OCI-LY7 (cell line): ENCODE results near the gene YARS1. TPM values are rescaled to one million over a fixed set of nuclear protein-coding genes. Genes with fewer than 3 reads are reported as not detected.

Experiments used
- BruUV-seq: library from RNA; stranded (reverse); fragments of 400-500 nt; replicated peaks from 2 replicates; lab custom pipeline; 2021; lab: Mats Ljungman, UMichigan
- CTCF ChIA-PET: fragments of 300-600 bp; sonication (Branson Sonifier 250); formaldehyde crosslinking; loops from one replicate; lab custom pipeline; 2022; ENCODE audit warnings: antibody characterized with exemption; ENCODE audit not compliant: unreplicated experiment; lab: Charles Lee
- POLR2A ChIA-PET: fragments of 300-600 bp; sonication (Branson Sonifier 250); formaldehyde crosslinking; loops from one replicate; lab custom pipeline; 2022; ENCODE audit warnings: antibody characterized with exemption; lab: Charles Lee
- DNase-seq: peaks from one replicate; pipeline ENCODE4 v3.0.0-alpha.2; 2015; ENCODE audit warnings: low spot score
- H2AFZ ChIP-seq: fragments of 200-600 bp; sonication (generic), shearing (Covaris generic); 2 replicates; pipeline ENCODE4 v1.6.1; 2014; ENCODE audit warnings: mild to moderate bottlenecking, antibody characterized with exemption, low read length, moderate library complexity
- H3K27ac ChIP-seq: fragments of 200-600 bp; sonication (generic); 2 replicates; pipeline ENCODE4 v1.5.1; 2014; ENCODE audit warnings: mixed run types, low read depth, mild to moderate bottlenecking, moderate library complexity, low read length, inconsistent platforms; ENCODE audit not compliant: poor library complexity, severe bottlenecking
- H3K36me3 ChIP-seq: fragments of 200-600 bp; sonication (generic); 2 replicates; pipeline ENCODE4 v1.6.1; 2014; ENCODE audit warnings: mild to moderate bottlenecking, antibody characterized with exemption, low read length, moderate library complexity, mixed read lengths; ENCODE audit not compliant: insufficient read depth
- H3K4me1 ChIP-seq: fragments of 200-600 bp; sonication (generic); 2 replicates; pipeline ENCODE4 v1.5.1; 2014; ENCODE audit warnings: mild to moderate bottlenecking, low read length; ENCODE audit not compliant: insufficient read depth, poor library complexity, severe bottlenecking
- H3K4me2 ChIP-seq: fragments of 200-600 bp; sonication (generic); 2 replicates; pipeline ENCODE4 v1.6.1; 2014; ENCODE audit warnings: mild to moderate bottlenecking, low read length
- H3K4me3 ChIP-seq: fragments of 200-600 bp; sonication (generic); 2 replicates; pipeline ENCODE4 v1.5.1; 2014; ENCODE audit warnings: mild to moderate bottlenecking, low read depth, low read length; ENCODE audit not compliant: poor library complexity, severe bottlenecking
- H3K79me2 ChIP-seq: fragments of 200-600 bp; sonication (generic); 2 replicates; pipeline ENCODE4 v1.6.1; 2016; ENCODE audit warnings: low read depth, mild to moderate bottlenecking, low read length, moderate library complexity, mixed read lengths; ENCODE audit not compliant: insufficient read depth
- H3K9me2 ChIP-seq: fragments of 200-600 bp; sonication (generic); 2 replicates; pipeline ENCODE4 v1.6.1; 2016; ENCODE audit warnings: mild to moderate bottlenecking, low read length, mixed read lengths; ENCODE audit not compliant: insufficient read depth
- H3K9me3 ChIP-seq: fragments of 200-600 bp; sonication (generic); 2 replicates; pipeline ENCODE4 v1.6.1; 2014; ENCODE audit warnings: mild to moderate bottlenecking, mixed run types, low read length, mixed read lengths
- H4K20me1 ChIP-seq: fragments of 200-600 bp; sonication (generic); 2 replicates; pipeline ENCODE4 v1.6.1; 2014; ENCODE audit warnings: mild to moderate bottlenecking, antibody characterized with exemption, low read length, moderate library complexity, mixed read lengths; ENCODE audit not compliant: insufficient read depth
- EZH2phosphoT487 ChIP-seq: fragments of 200-600 bp; sonication (generic); IDR thresholded peaks from 2 replicates; pipeline ENCODE4 v1.6.1; 2018; ENCODE audit warnings: low read depth, borderline replicate concordance, mild to moderate bottlenecking, mixed run types, antibody characterized with exemption, low read length, moderate library complexity, mixed read lengths
- intact Hi-C: fragments of 100-400 bp; cut with micrococcal nuclease; formaldehyde crosslinking; loops from one replicate; pipeline ENCODE4 v1.10.0; 2022; ENCODE audit not compliant: unreplicated experiment
- total RNA-seq, 2 experiments: library from RNA; depleted of rRNA in 1 of 2; stranded (reverse); fragments of >200 nt in 1 of 2; shearing (Covaris generic) in 1 of 2; gene quantifications; 2 replicates each; pipeline ENCODE4 v1.2.3, GENCODE V29; 2014 to 2022
- TF ChIP-seq, protein P1 (sequence below): fragments of 200-600 bp; sonication (generic); conservative IDR thresholded peaks from 2 replicates; pipeline ENCODE4 v1.5.1; 2014; ENCODE audit warnings: mild to moderate bottlenecking, antibody characterized with exemption, low read length, moderate library complexity, mixed read lengths

YARS1 gene
- total RNA-seq, 2 experiments from 2014 or later: 276 to 321 TPM

DNA sequence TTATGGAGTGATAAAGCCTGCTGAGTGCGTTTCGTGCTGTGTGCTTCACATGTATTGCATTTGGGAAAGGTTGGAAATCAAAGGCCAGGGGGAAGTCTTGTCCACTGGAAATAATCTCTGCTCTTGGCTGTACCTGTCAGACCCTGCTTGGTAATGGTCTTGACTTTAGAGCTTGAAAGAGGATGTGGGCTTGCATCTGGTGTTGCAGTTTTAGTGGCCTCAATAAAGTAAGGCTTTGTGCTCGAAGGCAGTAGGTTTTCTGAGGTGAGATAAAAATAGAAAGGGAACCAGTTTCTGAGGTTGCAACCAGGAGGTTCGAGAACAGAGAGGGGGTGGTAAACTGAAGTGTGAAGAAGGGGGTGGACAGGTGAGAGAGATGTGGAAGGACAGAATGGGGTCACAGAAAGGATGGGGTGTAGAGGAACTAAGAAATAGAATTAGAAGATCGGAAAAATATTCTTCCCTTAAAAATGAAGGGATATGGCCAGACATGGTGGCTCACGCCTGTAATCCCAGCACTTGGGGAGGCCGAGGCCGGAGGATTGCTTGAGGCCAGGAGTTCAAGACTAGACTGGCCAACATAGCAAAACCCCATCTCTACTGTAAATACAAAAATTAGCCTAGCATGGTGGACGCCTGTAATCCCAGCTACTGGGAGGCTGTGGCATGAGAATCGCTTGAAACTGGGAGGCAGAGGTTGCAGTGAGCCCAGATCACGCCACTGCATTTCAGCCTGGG, 1.8 kb upstream of the YARS1 start:
- no peak overlapping the region; the same call in 1 of the 2 replicates for H2AFZ ChIP-seq
- POLR2A ChIA-PET: interaction anchor here (0.6 to 0.7 kb wide), 3 partner anchors 46 to 618 kb away, joined by 3 to 4 read pairs (median 3); no protein-coding TSS in a partner anchor
- peaks cover 64% of the 10 kb centered on the region for H3K4me1 ChIP-seq
- peaks cover 61% of the 10 kb centered on the region for H3K36me3 ChIP-seq
- H3K4me3 ChIP-seq: peak overlapping the region; percentile 100
- H3K27ac ChIP-seq: peak overlapping the region; percentile 99
- no peaks in the 10 kb centered on the region for H3K9me2 ChIP-seq
- DNase-seq: peak; percentile 92
- H3K4me2 ChIP-seq: peak overlapping the region; percentile 98
- H4K20me1 ChIP-seq: peaks cover 16% of the 10 kb centered on the region
- no TSS peak for BruUV-seq
- no peaks in the 10 kb centered on the region; the same call in 1 of the 2 replicates for H3K9me3 ChIP-seq
- TF ChIP-seq, protein P1, sequence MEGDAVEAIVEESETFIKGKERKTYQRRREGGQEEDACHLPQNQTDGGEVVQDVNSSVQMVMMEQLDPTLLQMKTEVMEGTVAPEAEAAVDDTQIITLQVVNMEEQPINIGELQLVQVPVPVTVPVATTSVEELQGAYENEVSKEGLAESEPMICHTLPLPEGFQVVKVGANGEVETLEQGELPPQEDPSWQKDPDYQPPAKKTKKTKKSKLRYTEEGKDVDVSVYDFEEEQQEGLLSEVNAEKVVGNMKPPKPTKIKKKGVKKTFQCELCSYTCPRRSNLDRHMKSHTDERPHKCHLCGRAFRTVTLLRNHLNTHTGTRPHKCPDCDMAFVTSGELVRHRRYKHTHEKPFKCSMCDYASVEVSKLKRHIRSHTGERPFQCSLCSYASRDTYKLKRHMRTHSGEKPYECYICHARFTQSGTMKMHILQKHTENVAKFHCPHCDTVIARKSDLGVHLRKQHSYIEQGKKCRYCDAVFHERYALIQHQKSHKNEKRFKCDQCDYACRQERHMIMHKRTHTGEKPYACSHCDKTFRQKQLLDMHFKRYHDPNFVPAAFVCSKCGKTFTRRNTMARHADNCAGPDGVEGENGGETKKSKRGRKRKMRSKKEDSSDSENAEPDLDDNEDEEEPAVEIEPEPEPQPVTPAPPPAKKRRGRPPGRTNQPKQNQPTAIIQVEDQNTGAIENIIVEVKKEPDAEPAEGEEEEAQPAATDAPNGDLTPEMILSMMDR: no peak
- TF ChIP-seq EZH2phosphoT487: no peak
- intact Hi-C loops: loop anchor here (1.0 to 5.0 kb wide), 5 partner anchors 54 to 482 kb away; partner anchors contain the start of genes MARCKSL1, RNF19B and ZBTB8OS
- CTCF ChIA-PET: interaction anchor here (0.6 kb wide), 1 partner anchor 1102 kb away, joined by 3 read pairs; no protein-coding TSS in a partner anchor
- H3K79me2 ChIP-seq: peaks cover 91% of the 10 kb centered on the region

DNA sequence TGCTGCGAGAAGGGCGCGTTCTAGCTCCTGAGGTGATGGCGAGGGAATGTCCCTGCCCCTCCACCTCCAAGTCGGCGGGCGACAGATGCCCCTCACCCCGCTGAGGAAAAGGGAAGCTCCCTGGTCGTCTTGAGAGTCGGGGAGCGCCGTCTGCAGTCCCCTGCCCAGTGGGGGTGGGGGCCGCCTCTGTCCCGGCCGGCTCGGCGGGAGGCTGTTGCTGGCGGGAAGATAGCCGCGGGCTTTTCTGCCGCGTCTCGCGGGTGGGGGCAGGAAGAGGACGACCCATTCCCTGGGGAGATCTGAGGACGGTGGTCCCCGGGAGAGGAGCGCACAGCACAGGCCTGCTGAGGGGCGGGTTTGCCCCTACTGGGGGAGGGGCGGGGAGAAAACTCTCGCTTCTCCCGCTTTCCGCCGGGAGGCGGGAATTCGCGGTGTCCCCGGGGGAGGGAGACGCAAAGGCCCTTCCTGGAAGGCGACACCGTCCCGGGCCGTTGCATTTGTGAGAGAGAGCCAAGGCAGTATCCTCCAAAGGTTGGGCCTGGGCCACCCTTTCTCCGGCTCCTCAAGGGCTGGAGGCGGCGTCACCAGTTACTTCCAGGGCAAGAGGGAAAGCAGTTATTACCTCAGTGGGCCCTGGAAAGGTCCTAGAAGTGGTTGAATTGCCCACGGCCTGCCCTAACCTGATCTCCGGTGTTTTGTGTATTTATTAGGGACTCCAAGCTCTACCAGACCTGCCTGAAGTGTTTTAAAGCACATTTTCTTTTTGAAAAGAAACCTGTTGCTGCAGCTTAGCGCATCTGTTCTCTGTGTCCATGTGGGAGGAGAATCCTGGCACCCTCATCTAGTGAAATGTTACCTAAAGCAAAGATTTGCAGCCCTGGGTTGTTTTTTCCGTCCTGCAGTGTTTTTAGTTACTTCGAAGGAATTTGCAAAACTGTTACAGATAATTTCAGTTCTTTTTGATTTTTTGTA, 943 bp upstream of the YARS1 start:
- POLR2A ChIA-PET: interaction anchor here (0.6 to 0.7 kb wide), 3 partner anchors 46 to 617 kb away, joined by 3 to 4 read pairs (median 3); no protein-coding TSS in a partner anchor
- no peak overlapping the region; the same call in 1 of the 2 replicates for H2AFZ ChIP-seq
- peak overlapping the region; percentile 100 for H3K4me3 ChIP-seq
- peak; percentile 68 for DNase-seq
- no peaks in the 10 kb centered on the region for H3K9me2 ChIP-seq
- H4K20me1 ChIP-seq: peaks cover 14% of the 10 kb centered on the region
- peak overlapping the region; percentile 99 for H3K27ac ChIP-seq
- no TSS peak for BruUV-seq
- CTCF ChIA-PET: interaction anchor here (0.6 kb wide), 1 partner anchor 1101 kb away, joined by 3 read pairs; no protein-coding TSS in a partner anchor
- no peaks in the 10 kb centered on the region; the same call in 1 of the 2 replicates for H3K9me3 ChIP-seq
- H3K4me1 ChIP-seq: peaks cover 70% of the 10 kb centered on the region
- peaks cover 93% of the 10 kb centered on the region for H3K79me2 ChIP-seq
- TF ChIP-seq, protein P1: no peak
- TF ChIP-seq EZH2phosphoT487: no peak
- peaks cover 63% of the 10 kb centered on the region for H3K36me3 ChIP-seq
- peak overlapping the region; percentile 98 for H3K4me2 ChIP-seq
- intact Hi-C loops: loop anchor here (1.0 to 5.0 kb wide), 6 partner anchors 55 to 746 kb away; partner anchors contain the start of genes MARCKSL1, RNF19B, TMEM39B and ZBTB8OS
